Hepatocyte (in vitro differentiated cells): ENCODE data around the gene TMEM9B.

Experiments
- CTCF ChIP-seq: fragments of 200-600 bp; sonication (generic); IDR thresholded peaks from 2 replicates; pipeline ENCODE4 v1.5.1; 2016; ENCODE audit warnings: antibody characterized with exemption, mild to moderate bottlenecking; ENCODE audit not compliant: poor library complexity
- EZH2 ChIP-seq: fragments of 200-600 bp; sonication (generic); IDR thresholded peaks from 2 replicates; pipeline ENCODE4 v1.6.1; 2016; ENCODE audit warnings: antibody characterized with exemption, mild to moderate bottlenecking, borderline replicate concordance
- EZH2phosphoT487 ChIP-seq: fragments of 200-600 bp; sonication (generic); IDR thresholded peaks from one replicate; pipeline ENCODE4 v1.6.1; 2018; ENCODE audit warnings: antibody characterized with exemption, mild to moderate bottlenecking, low read depth, moderate library complexity; ENCODE audit not compliant: unreplicated experiment, severe bottlenecking

- no peak for TF ChIP-seq CTCF
- TF ChIP-seq EZH2: no peak
- TF ChIP-seq EZH2phosphoT487: no peak
These were observed 49.6 kb downstream of the TMEM9B start for GRCh38 chr11:8914661-8915018.
